ENCODE results near the gene CD86.

DNA sequence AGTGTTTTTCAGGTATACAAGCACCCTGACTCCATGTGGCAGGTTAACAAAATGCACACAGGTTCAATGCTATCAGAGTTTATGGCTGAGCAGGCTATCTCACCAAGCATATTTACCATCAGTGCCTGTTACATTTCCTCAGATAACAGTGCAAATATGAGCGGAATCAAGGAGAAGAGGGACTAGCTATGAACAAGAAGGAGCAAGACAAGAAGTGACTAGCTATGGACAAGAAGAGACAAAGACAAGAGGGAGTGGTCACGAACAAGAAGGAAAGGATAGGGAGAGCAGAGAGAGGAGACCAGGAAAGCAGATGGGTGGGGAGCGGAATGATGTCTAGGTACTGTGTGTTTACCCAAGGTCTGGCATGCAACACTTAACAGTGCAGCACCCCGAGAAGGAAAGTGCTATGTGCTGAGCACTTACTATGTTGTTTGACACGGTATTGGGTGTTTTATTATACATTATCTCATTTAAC is 41.7 kb upstream of the CD86 start:
- TF ChIP-seq, protein P1, sequence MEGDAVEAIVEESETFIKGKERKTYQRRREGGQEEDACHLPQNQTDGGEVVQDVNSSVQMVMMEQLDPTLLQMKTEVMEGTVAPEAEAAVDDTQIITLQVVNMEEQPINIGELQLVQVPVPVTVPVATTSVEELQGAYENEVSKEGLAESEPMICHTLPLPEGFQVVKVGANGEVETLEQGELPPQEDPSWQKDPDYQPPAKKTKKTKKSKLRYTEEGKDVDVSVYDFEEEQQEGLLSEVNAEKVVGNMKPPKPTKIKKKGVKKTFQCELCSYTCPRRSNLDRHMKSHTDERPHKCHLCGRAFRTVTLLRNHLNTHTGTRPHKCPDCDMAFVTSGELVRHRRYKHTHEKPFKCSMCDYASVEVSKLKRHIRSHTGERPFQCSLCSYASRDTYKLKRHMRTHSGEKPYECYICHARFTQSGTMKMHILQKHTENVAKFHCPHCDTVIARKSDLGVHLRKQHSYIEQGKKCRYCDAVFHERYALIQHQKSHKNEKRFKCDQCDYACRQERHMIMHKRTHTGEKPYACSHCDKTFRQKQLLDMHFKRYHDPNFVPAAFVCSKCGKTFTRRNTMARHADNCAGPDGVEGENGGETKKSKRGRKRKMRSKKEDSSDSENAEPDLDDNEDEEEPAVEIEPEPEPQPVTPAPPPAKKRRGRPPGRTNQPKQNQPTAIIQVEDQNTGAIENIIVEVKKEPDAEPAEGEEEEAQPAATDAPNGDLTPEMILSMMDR (IDR thresholded peaks at IDR 0.05) = no peak
- TF ChIP-seq POLR2A (IDR thresholded peaks at IDR 0.05) = no peak
